Uterus (tissue), 2 donors: ENCODE data around the gene CDC27.

Source experiments
- POLR2A ChIP-seq, 2 donors: fragments of 450-650 bp; IDR thresholded peaks; one replicate each; pipeline ENCODE4 v1.6.1; 2016; ENCODE audit warnings: antibody characterized with exemption in 2 of 2, mild to moderate bottlenecking in 1 of 2, moderate library complexity in 1 of 2
- TF ChIP-seq, protein P1 (sequence below), 4 experiments: fragments of 200-600 bp in 2 of 4; fragments of 450-650 bp in 2 of 4; sonication (generic) in 2 of 4; IDR thresholded peaks; one replicate each; pipeline ENCODE4 v1.5.1; 2016 to 2019; ENCODE audit warnings: antibody characterized with exemption in 4 of 4, mild to moderate bottlenecking in 2 of 4, moderate library complexity in 1 of 4

DNA sequence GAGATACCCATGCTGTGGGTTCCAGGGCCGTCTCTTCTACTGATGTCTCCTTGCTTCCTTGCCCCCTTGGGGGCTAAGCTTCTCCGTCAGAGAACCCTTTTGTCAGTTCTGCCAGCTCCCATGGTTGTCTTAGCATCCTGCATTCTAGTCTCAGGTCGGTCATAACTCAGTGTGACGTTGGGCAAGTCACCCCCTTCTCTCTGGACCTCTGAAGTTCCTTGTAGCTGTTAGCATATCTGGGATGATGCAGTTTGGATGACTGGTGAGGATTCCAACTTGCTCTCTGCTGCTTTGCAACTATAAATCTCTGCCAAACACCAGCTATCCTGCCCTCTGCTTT is 11.2 kb upstream of the CDC27 start:
- TF ChIP-seq, protein P1, sequence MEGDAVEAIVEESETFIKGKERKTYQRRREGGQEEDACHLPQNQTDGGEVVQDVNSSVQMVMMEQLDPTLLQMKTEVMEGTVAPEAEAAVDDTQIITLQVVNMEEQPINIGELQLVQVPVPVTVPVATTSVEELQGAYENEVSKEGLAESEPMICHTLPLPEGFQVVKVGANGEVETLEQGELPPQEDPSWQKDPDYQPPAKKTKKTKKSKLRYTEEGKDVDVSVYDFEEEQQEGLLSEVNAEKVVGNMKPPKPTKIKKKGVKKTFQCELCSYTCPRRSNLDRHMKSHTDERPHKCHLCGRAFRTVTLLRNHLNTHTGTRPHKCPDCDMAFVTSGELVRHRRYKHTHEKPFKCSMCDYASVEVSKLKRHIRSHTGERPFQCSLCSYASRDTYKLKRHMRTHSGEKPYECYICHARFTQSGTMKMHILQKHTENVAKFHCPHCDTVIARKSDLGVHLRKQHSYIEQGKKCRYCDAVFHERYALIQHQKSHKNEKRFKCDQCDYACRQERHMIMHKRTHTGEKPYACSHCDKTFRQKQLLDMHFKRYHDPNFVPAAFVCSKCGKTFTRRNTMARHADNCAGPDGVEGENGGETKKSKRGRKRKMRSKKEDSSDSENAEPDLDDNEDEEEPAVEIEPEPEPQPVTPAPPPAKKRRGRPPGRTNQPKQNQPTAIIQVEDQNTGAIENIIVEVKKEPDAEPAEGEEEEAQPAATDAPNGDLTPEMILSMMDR (IDR thresholded peaks at IDR 0.05) = no peak
- TF ChIP-seq POLR2A (IDR thresholded peaks at IDR 0.05) = no peak
